WERI-Rb-1 (cell line): ENCODE data around the gene TFG.
A peak's percentile ranks its signal among the peaks of the same experiment; 100 is the strongest.

Experiments used
- DNase-seq: peaks from one replicate; pipeline ENCODE4 v3.0.0-alpha.2; 2020
- H3K27ac ChIP-seq: fragments of 250-450 bp; sonication (Bioruptor Pico); 2 replicates; pipeline ENCODE4 v1.5.1; 2020; ENCODE audit warnings: mild to moderate bottlenecking, moderate library complexity
- H3K27me3 ChIP-seq: fragments of 250-450 bp; sonication (Bioruptor Pico); 2 replicates; pipeline ENCODE4 v1.5.1; 2021; ENCODE audit warnings: mild to moderate bottlenecking, low read depth, moderate library complexity; ENCODE audit not compliant: insufficient read depth, severe bottlenecking
- H3K36me3 ChIP-seq: fragments of 250-450 bp; sonication (Bioruptor Pico); 2 replicates; pipeline ENCODE4 v1.5.1; 2020; ENCODE audit warnings: mild to moderate bottlenecking, moderate library complexity
- H3K4me3 ChIP-seq: 2 replicates; pipeline ENCODE4 v1.5.1; 2011; ENCODE audit warnings: low read depth, mild to moderate bottlenecking, control low read depth, low read length
- H3K9me3 ChIP-seq: fragments of 250-450 bp; sonication (Bioruptor Pico); 2 replicates; pipeline ENCODE4 v1.5.1; 2021; ENCODE audit warnings: mild to moderate bottlenecking, moderate library complexity; ENCODE audit not compliant: severe bottlenecking
- CTCF ChIP-seq: IDR thresholded peaks from 2 replicates; pipeline ENCODE4 v1.5.1; 2011; ENCODE audit warnings: low read depth, mild to moderate bottlenecking, control low read depth, inconsistent platforms, low read length

Gene TFG

GRCh38 chr3:100760377-100760776, 51.1 kb downstream of the TFG start:
- H3K36me3 ChIP-seq = no peaks in the 10 kb centered on the region
- 0 out of 2 replicates have a peak overlapping the region, but pooled peaks have one; percentile 7 for H3K27ac ChIP-seq
- no peak overlapping the region for H3K4me3 ChIP-seq
- no peaks in the 10 kb centered on the region for H3K9me3 ChIP-seq
- no peak for DNase-seq
- no peak for TF ChIP-seq CTCF
- H3K27me3 ChIP-seq = no peaks in the 10 kb centered on the region

GRCh38 chr3:100761211-100761942, 52.1 kb downstream of the TFG start:
- peak; percentile 65 for TF ChIP-seq CTCF
- no peak overlapping the region for H3K4me3 ChIP-seq
- no peaks in the 10 kb centered on the region for H3K9me3 ChIP-seq
- DNase-seq = peak; percentile 53
- no peak overlapping the region for H3K27ac ChIP-seq
- H3K27me3 ChIP-seq = no peaks in the 10 kb centered on the region
- H3K36me3 ChIP-seq = no peaks in the 10 kb centered on the region

- Histone ChIP-seq H3K9me3 (no peaks in the 10 kb centered on the region), H3K4me3 (no peak overlapping the region), H3K27ac (no peak overlapping the region), H3K27me3 (no peaks in the 10 kb centered on the region), H3K36me3 (no peaks in the 10 kb centered on the region)
- no peak for TF ChIP-seq CTCF
- DNase-seq = no peak
These were observed 52.7 kb downstream of the TFG start for GRCh38 chr3:100761951-100762350.

GRCh38 chr3:100765437-100765975, 56.2 kb downstream of the TFG start:
- no peak overlapping the region for H3K4me3 ChIP-seq
- no peaks in the 10 kb centered on the region for H3K9me3 ChIP-seq
- H3K27me3 ChIP-seq = no peaks in the 10 kb centered on the region
- H3K36me3 ChIP-seq = no peaks in the 10 kb centered on the region
- no peak overlapping the region for H3K27ac ChIP-seq
- DNase-seq = no peak
- TF ChIP-seq CTCF = no peak

- H3K27me3 ChIP-seq = no peaks in the 10 kb centered on the region
- H3K9me3 ChIP-seq = no peaks in the 10 kb centered on the region
- DNase-seq = no peak
- no peak overlapping the region for H3K4me3 ChIP-seq
- no peak overlapping the region for H3K27ac ChIP-seq
- no peaks in the 10 kb centered on the region for H3K36me3 ChIP-seq
- no peak for TF ChIP-seq CTCF
These were observed 56.8 kb downstream of the TFG start for GRCh38 chr3:100766069-100766468.
